HG03558 (cell line): ENCODE measurements around the gene IFFO2.

ENCODE experiments used
- ATAC-seq: cut with Tn5 transposase; IDR thresholded peaks from one replicate; pipeline ENCODE4 v1.9.1; 2021; ENCODE audit warnings: moderate number of reproducible peaks; ENCODE audit not compliant: unreplicated experiment; ENCODE audit errors: extremely low read depth

The IFFO2 gene

DNA sequence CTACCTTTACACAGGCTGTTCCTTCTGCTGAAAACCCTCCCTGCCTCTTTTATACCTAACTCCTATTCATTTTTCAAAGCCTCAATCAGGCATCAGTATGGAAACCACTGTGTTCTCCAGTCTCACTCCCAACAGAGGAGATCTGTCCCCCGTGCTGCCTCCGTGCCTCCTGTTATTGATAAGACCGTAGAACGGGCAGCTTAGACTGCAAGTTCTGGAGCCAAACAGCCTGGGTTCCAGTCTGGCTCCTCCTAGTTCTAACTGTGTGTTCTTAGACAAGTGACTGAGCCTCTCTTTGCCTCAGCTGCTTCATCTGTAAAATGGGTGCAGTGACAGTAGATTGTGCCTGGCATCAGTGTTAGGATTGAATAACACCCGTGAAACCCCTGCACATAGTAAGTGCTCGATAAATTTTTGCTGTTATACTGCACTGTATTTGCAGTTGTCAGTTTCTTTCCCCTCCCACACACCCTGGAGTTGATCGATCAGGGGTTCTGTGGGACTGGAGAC lies 17.0 kb upstream of the IFFO2 start:
- no peak for ATAC-seq

DNA sequence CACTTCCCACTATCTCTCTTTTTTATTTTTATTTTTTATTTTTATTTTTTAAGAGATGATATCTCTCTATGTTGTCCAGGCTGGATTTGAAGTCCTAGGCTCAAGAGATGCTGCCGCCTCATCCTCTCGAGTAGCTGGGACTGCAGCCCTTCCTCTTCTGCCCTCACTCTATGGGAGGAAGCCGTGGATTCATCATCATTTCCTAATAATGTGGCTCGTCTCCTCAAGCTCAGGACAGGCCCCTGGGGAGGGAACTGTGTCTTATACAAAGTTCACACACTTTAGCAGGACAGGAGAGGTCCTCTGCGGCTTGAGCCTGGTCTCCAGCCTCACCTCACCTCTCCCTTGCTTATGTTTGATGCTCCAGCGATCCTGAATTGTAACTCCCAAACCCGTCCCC lies 16.5 kb upstream of the IFFO2 start:
- no peak for ATAC-seq

DNA sequence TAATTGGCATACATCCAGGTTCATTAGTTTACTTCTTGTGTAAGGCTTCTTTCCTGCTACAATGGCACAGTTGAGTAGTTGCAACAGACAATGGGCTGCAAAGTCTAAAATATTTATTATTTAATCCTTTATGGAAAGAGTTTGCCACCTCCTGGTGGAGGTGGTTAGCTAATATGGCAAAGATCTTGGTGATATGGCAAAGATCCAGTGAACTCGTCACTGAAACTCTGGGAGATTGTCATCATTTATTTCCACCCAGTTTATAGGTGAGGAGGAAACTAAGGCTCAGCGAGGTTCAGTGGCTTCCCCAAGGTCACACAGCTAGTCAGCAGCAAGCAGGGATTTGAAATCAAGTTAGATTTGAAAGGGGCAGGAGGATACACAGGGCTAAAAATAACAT lies 16.1 kb upstream of the IFFO2 start:
- no peak for ATAC-seq

DNA sequence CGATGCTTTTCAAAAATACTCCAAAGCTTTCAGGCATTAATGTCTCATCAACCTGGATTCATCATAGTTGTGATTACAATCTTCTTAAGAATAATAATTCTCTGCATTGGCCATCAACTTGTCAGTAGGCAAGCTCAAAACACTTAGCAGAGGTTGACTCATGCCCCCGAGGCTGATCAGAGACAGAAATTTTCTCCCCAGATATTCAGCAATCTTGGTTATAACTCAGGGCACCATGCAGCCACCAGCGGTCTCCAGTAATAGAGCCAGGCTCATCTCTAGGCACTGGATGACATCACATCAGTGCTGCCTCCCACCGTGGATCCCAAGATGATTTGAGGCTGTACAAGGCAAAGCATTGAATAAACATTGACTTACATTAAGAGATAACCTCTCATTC lies 14.3 kb upstream of the IFFO2 start:
- ATAC-seq: no peak

DNA sequence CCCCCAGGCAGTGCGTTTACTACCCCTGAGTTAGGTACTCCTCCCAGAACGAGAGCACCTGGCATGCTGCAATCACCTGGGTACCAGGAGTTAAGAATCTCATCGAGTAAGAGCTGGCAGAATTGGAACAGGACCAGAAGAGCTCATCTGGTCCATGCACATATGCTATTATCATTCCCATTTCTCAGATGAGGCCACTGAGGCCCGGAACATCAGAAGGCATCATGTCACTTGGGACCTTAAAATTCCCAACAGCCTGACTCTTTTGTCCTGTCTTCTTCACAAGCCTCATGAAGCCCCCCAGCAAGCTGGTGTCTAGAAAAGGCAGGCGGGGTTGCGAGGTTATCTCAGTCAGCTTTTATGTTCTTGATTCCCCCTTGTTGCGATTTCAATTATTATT lies 13.9 kb upstream of the IFFO2 start:
- ATAC-seq: no peak

DNA sequence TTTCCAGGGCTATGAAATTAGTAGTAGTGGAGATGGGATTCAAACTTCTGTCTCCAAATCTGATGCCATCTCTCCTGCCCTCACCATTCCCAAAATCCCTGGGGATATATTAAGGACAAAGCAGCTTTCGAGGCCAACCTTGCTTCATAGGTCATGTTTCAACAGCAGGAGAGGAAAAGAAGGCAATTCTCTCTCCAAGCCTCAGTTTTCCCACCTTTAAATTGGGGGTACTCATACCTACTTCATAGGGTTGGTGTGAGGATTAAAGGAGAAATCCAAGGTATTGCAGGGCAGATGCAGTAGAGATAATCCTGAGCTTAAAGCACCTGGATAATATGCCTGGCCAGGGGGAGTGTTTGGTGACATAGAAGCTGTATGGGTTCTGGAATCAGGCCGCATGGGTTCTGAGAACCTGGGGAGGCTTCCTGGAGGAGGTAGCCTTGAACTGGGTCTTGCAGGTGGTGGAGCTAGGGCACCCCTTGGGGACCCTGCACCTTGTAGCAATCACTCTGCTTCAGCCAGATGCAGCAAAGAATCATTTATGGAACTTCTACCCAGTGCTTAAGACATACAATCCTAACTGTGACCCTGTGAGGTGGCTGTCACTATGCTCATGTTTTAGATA lies 10.7 kb upstream of the IFFO2 start:
- no peak for ATAC-seq

DNA sequence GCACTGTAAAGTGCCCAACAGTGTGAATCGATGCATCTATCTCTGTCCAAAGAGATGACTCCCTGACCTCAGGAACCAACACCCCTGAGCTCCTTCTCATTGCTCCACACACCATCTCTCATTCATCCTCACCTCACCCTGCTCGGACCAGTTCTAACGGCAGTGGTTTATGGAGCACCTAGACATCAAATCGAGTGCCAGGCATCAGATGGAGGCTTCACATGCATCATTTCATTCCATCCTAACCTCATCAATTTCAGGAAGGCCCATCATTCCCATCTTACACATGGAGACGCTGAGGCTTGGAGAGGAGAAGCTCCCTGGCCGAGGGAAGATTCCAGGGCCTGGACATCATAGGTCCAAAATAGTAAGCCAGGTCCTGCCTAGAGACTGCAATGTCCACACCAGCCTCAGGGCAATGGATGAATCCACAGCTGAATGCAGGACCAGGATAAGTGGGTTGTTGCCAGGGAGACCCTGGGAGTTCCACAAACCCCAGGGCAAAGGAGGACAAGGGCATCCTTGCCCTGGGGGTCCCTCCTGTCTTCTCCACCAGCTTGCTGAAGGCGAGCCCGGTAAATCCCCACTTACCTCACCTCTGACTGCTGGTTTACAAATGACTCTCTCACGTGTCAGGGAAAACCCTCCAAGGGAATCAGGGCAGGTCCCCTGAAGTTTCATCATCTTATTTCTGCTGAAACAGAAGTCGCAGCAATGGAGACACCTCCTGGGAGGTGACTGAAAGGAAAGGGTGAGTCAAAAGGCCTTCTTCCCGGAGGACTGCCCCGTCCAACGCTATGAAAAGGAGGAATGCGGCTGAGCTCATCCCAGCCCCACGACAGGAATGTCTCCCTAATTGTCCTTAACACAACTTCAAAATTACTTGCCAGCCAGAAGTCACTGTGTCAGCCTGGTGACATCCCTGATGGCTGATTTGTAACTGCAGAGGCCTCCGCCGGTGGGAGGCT lies 9.0 kb upstream of the IFFO2 start:
- ATAC-seq: no peak

DNA sequence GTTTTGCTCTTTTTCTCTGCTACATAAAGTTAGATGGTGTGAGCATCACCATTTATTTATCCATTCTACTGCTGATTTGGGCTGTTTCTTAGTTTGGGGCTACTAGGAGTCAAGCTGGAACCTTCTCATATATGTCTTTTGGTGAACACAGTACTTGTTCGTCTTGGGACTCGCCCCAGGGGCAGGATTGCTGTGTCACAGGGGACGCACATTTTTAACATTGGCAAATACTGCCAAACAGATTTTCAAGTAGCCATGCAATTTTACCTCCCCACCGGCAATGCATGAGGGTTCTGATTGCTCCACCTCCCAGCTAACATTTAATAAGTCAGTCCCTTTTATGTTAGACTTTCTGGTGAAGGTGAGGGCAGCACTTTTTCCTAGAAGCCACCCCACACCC lies 7.5 kb upstream of the IFFO2 start:
- no peak for ATAC-seq

DNA sequence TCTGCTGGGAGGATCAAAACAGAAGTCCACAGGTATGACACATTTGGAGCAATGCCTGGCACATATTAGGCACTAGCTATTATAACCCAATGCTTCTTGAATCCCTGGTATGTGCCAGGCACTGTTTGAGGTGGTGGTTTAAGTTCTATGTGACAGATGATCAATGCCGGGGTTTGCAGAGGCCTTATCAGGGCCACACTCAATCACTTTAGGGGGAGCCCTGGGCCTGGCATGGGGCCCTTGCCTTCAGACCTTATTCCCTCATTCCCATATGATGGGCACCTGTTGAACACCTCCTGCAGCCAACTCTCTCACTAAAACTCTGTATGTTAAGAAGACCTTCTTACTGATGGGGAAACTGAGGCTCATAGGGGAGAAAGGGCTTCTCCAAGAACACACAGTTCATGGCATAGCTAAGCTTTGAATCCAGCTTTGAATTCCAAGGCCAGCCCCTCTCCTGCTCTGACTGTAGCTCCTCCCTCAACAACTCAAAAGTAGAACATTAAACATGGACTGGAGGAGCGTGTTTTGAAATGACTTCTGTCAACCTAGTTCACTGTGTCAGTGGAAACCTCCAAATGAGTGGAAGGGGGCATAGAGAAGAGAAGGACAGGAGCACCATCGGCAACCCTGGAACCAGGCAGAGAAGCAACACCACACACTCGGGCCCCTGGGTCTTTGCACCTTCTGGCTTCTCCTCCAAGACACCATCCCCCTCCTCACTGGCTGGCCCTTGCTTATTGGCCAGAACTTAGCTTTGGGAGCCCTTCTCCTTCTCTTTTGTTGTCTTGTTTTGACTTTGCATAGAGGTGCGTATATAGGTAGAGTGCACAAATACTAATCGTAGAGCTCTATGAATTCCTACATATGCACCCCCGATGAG lies 6.6 kb upstream of the IFFO2 start:
- no peak for ATAC-seq

DNA sequence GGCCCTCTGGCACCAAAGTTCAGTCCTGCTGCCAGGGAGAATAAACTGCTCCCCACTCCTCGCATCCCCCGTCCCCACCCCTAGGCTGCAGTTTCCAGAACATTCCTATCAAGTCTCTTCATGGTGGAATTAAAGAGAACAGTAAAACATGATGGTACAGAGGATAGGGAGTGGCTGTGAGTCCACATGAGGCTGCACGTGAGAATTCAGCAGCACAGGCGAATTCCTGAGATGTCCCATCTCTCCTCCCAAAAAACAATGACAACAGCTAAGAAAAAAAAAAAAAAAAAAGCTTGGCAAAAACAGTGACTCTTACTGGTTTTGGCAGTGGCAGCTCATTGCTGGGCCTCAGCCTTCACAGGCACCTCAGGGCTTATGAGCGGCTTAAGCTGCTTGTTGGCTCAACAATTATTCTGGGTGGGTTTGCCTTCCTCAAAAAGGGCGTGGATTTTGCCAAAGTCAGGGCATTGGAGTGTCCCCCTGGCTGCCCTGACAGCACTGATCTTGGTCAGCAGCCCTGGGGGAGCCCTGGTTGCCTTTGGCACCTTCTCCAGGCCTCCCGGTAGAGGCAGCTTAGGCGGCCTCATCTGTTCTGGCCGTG lies 5.7 kb upstream of the IFFO2 start:
- ATAC-seq: no peak

DNA sequence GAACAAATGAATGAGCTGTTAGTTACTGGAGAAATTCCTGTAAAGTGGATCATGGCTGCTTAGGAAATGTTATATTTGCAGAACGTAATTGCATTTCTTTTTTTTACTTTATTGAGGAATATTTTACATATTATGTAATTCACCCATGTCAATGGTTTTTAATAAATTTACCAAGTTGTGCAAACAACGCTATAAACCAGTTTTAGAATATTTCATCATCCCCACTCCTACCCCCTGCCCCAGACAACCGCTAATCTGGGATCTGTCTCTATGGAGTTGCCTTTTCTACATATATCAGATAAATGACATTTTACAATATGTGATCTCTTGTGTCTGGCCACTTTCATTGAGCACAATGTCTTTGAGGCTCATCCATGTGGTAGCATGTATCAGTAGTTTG lies 4.3 kb upstream of the IFFO2 start:
- no peak for ATAC-seq

DNA sequence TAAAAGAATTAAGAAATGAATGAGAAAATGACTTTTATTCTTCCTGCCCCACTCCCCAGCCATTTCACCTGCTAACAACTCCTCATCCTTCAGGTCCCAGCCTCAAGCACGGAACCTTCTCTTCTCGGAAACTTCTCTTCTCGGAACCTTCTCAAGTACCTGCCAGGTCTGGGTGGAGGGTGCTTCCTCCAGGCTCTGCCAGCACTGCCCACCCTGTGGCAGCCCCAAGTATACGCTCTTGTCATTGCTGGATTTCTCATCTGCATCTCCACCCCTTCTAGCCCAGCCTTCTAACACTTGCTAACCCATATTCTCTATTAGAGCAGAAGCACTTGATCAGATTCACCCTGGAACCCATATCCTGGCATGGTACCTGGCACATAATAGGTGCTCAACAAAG lies 3.9 kb upstream of the IFFO2 start:
- ATAC-seq: no peak

DNA sequence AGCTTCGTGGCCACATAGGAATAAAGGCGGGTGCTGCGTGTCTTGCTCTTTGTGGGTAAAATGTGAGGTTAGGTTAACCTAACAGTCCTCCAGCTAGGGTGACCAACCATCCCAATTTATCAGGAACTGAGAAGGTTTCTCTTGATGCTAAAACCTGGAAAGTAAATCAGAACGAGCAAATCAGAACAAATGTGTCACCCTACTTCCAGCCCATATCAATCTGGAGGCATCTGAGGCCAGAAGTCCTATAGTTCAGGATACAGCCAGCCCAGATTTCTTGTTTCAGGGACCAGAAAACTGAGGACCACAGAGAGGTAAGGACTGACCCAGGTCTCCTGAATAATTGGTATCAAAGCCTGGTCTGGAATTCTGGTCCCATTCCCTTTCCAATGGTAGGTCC lies 3.1 kb upstream of the IFFO2 start:
- ATAC-seq: no peak

DNA sequence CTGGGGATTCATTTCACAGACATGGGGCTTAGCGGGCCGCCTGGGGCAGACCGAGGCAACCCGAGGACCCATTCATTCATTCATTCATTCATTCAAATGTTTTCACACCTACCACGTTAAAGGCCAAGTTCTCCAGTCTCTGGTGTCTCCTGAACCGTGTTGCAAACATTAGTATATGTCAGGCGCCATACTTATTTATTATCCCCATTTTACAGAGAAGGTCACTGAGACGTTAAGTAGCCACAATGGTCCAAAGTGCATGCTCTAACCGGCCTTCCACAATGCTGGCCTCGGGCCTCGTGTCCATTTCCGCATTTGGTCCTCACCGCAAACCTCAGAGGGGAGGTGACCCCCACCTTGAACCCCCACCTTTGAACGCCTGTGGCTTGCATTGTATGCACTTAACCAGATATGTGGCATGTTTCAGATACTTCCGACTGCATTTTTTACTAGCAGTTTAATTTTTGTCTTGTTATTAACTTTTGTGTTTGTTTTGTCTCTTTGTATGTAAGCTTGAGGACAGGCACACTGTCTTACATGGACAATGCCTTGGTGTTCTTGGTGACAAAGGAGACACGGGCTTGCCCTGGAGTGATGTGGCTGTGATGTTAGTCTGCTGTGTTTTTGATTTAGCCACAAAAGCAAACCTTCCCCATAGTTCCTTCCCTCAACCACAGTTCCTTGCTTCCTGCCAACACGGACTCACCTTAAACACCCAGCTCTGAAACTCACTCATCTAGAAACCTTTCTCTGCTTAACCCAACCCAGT lies 1.2 kb upstream of the IFFO2 start:
- ATAC-seq: no peak

DNA sequence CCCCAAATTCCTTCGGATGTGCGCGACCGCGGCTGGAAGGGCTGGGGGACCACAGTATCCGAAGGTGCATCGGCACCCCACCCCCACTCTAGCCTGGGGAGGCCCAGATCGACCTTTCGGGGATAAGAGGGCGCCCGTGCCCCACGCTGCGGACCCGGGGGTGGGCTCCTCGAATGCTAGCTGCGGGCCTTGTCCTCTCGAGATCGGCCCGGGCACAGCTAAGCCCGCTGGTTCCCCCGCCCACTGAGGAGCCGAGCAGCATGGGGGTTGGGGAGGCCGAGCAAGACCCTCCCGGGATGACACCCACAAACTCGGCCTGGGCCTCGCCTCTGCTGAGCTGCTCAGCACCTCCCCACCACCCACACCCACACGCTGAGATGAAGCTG lies 653 bp upstream of the IFFO2 start:
- no peak for ATAC-seq

DNA sequence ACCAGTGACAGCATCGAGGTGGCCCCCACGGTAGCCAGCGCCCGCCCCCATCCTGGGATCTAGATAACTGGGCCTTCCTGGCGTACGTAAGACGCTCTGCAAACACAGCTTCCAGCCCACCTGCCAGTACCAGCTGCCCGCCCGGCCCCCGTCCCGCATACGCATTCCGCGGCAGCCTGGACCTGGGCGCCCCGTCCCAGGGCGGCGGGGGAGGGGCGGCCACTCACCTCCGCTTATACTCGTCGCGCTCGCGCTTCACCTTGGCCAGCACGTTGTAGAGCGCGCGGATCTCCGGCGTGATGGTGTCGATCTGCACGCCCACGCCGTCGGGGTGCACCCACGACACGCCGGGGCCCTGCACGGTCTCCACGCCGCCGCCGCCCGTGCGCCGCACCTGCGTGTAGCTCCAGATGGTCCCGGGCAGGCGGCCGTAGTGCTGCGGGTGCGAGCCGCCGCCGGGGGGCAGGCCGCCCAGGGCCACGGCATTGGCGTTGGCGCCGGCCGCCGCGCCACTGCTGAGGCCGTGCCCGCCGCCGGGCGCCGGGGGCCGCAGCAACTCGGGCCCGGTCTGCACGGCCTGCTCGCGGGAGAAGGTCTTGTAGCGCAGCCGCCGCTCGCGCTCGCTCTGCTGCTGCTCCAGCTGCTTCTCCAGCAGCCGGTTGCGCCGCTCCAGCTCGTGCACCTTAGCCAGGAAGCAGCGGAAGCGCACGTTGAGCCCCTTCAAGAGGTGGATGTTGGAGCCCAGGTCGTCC lies 859 bp downstream of the IFFO2 start:
- no peak for ATAC-seq

DNA sequence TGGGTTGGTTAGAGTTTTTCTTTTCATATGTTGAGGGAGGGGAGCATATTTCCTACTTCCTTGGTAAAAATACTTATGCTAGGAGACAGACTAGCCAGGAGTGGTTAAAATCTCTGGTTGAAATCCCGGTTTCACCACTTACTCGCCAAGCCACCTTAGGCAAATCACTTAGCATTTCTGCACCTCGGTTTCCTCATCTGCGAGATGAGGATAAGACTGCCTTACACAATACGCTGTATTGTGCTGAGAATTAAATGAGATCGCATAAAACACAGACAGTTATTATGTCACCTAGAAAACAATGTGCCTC lies 1.4 kb downstream of the IFFO2 start:
- ATAC-seq: no peak

DNA sequence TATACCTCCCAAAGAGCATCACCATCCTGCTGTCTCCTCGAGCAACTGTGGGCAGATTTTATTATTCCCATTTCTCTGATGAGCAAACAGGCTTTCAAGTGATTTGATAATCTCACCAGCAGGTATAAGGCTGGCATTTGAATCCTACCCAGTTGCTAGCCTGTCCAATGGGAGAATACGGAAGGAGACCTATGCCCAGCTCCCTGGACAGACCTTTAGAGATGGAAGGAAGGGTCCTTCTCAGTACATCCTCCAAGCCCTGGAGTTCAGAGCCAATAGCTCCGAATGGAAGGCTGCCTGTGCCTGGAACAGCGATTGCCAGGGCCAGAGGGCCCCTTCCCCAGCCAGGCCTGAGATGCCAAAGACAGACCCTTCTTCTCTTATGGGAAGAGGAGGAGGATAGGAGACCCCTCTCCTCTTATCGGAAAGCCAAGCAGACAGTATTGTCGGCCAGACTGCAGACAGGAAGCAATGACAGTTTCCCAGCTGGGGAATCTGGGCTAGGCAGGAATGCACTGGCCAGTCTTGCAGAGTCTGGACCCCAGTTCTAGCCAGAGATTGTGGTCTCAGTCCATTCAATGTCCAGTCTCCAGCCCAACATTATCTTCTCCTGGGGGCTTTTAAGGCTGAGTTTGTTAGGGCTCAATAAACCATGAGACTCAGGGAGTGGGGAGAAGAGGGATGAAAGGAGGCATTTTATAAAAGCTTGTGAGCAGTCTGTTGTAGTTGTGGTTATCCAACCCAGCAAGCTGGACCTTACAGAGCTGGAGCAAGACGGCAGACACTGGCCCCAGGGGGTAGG lies 2.0 kb downstream of the IFFO2 start:
- ATAC-seq: no peak
